Activated naive CD8-positive, alpha-beta T cell treated with anti-CD3 and anti-CD28 coated beads for 36 hours (primary cell): ENCODE results near the gene LMX1A. TPM values are rescaled to one million over a fixed set of nuclear protein-coding genes. Genes with fewer than 3 reads are reported as not detected.

Source experiments
- DNase-seq: peaks from one replicate; pipeline ENCODE4 v3.0.0; 2021
- H3K27ac Mint-ChIP-seq: one replicate; pipeline ENCODE4 v1.8.0; 2022; ENCODE audit warnings: mild to moderate bottlenecking, moderate library complexity, mixed read lengths
- H3K27me3 Mint-ChIP-seq: one replicate; pipeline ENCODE4 v1.8.0; 2022; ENCODE audit warnings: mild to moderate bottlenecking, mixed read lengths
- H3K36me3 Mint-ChIP-seq: one replicate; pipeline ENCODE4 v1.8.0; 2021; ENCODE audit warnings: mild to moderate bottlenecking, mixed read lengths
- H3K4me1 Mint-ChIP-seq: one replicate; pipeline ENCODE4 v1.8.0; 2021; ENCODE audit warnings: mixed read lengths
- H3K4me3 Mint-ChIP-seq: one replicate; pipeline ENCODE4 v1.8.0; 2022; ENCODE audit warnings: mild to moderate bottlenecking, moderate library complexity, mixed read lengths
- H3K9me3 Mint-ChIP-seq: one replicate; pipeline ENCODE4 v1.8.0; 2022; ENCODE audit warnings: mixed read lengths
- total RNA-seq, 2 experiments: library from RNA; stranded (reverse); gene quantifications; one replicate each; pipeline ENCODE4 v1.2.3, GENCODE V29; 2021

Gene LMX1A
- total RNA-seq: not detected

GRCh38 chr1:165355977-165356811, at the start of gene LMX1A:
TSS of gene LMX1A (minus strand) at chr1:165356715. CDS start at chr1:165355559, 1,156 bp downstream.
- DNase-seq: no peak
- Mint-ChIP-seq H3K4me3 (no peak within 1 kb of the TSS), H3K9me3 (no peaks in the 10 kb centered on the region), H3K4me1 (peaks cover 14% of the 10 kb centered on the region), H3K27ac (no peak within 1 kb of the TSS), H3K36me3 (no peaks in the 10 kb centered on the region), H3K27me3 (peaks cover 91% of the 10 kb centered on the region)

DNA sequence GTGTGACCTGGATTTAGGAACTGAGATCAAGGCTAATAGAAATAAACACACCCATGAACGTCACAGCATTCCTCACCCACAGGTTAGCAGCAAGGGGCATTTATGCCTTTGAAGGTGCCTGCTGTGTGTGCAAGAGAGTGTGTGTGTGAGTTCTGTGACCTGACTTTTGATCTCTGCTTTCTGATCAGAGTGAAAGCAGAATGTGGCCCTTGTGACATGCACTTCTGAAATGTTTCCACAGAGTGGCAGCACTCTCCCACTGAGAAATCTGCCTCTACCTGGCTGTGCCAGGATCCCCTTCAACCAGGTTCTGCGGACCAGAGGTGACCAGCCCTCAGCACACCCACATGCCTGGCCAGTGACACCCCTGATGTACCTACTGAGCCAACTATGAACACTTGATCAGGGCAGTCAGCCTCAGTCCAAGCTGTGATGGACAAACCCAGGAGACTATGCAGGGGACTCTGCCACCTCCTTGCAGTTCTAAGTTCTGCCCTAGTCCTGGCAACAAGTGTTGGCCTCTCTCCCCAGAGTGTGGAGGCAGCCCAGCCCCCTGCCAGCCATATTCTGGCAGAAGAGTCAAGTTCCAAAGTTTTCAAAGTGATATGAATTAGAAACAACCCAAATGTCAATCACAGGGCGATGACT, 47.4 kb upstream of the LMX1A start:
- Mint-ChIP-seq H3K27me3 (peaks cover 50% of the 10 kb centered on the region), H3K4me1 (peaks cover 5% of the 10 kb centered on the region), H3K27ac (no peak overlapping the region), H3K4me3 (no peak overlapping the region), H3K9me3 (no peaks in the 10 kb centered on the region), H3K36me3 (no peaks in the 10 kb centered on the region)
- peak; percentile 18 for DNase-seq

- DNase-seq: no peak
- Mint-ChIP-seq H3K36me3 (no peaks in the 10 kb centered on the region), H3K9me3 (no peaks in the 10 kb centered on the region), H3K4me3 (no peak overlapping the region), H3K27me3 (peaks cover 37% of the 10 kb centered on the region), H3K27ac (no peak overlapping the region), H3K4me1 (peaks cover under 1% of the 10 kb centered on the region)
Measured at GRCh38 chr1:165402517-165403111, 46.1 kb upstream of the LMX1A start.

- no peak overlapping the region for H3K4me3 Mint-ChIP-seq
- H3K4me1 Mint-ChIP-seq: peaks cover 9% of the 10 kb centered on the region
- H3K27ac Mint-ChIP-seq: no peak overlapping the region
- peaks cover 2% of the 10 kb centered on the region for H3K36me3 Mint-ChIP-seq
- H3K27me3 Mint-ChIP-seq: peaks cover 58% of the 10 kb centered on the region
- no peak for DNase-seq
- H3K9me3 Mint-ChIP-seq: no peaks in the 10 kb centered on the region
Measured at GRCh38 chr1:165397944-165398343, 41.4 kb upstream of the LMX1A start.

DNA sequence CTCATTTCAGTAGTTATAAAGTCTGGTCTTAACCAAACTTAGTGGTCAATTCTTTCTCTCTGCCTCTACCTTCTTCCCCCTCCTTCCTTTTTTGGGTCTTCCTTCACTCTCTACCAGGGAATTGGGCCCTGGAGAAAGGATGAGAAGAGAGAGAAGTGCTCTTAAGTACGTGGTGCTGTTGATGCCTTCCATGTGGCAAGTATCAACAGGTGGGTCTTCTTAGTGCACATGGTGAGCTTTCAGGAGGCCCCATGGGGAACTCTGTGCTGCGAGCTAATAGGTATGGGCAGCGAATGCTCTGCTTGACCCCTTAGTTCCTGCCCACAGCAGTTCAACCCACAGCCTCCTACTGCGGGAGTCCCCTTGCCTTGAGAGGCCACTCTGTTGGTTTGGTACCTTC, 39.4 kb upstream of the LMX1A start:
- peaks cover 15% of the 10 kb centered on the region for H3K4me1 Mint-ChIP-seq

GRCh38 chr1:165395478-165395877, 39.0 kb upstream of the LMX1A start:
- DNase-seq: no peak
- peaks cover 3% of the 10 kb centered on the region for H3K36me3 Mint-ChIP-seq
- no peak overlapping the region for H3K4me3 Mint-ChIP-seq
- no peaks in the 10 kb centered on the region for H3K9me3 Mint-ChIP-seq
- no peak overlapping the region for H3K27ac Mint-ChIP-seq
- H3K4me1 Mint-ChIP-seq: peaks cover 15% of the 10 kb centered on the region
- H3K27me3 Mint-ChIP-seq: peaks cover 72% of the 10 kb centered on the region

More for the DNA sequence above, 39.4 kb upstream of the LMX1A start:
- Mint-ChIP-seq H3K4me3 (no peak overlapping the region), H3K27me3 (peaks cover 72% of the 10 kb centered on the region), H3K27ac (peak overlapping the region; percentile 14), H3K36me3 (peaks cover 3% of the 10 kb centered on the region), H3K9me3 (no peaks in the 10 kb centered on the region)
- no peak for DNase-seq

GRCh38 chr1:165392634-165393571, 36.4 kb upstream of the LMX1A start:
- Mint-ChIP-seq H3K4me1 (peaks cover 15% of the 10 kb centered on the region), H3K27ac (peak overlapping the region; percentile 88), H3K36me3 (peaks cover 3% of the 10 kb centered on the region), H3K4me3 (peak overlapping the region; percentile 57), H3K9me3 (no peaks in the 10 kb centered on the region), H3K27me3 (peaks cover 85% of the 10 kb centered on the region)
- peak; percentile 86 for DNase-seq

DNA sequence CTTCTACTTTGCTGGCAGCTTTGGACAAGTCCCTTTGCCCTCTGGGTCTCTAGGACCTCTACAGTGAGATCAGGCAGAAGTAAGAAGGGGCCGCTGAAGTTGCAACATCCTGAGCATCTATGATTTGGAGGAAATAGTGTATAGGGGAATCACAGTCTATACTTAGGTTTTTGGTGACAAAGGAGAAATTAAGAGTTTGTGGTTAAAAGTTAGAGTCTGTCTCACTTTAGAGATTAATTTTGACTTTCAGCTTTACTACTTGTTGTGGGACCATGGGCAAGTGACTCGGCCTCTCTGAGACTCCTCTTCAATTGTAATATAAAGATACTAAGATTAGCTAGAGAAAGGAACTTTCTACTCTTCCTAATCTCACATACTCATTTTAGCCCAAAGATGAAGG, 33.1 kb upstream of the LMX1A start:
- H3K4me3 Mint-ChIP-seq: no peak overlapping the region
- peaks cover 89% of the 10 kb centered on the region for H3K27me3 Mint-ChIP-seq
- peaks cover 3% of the 10 kb centered on the region for H3K36me3 Mint-ChIP-seq

GRCh38 chr1:165387961-165388360, 31.4 kb upstream of the LMX1A start:
- no peaks in the 10 kb centered on the region for H3K9me3 Mint-ChIP-seq
- no peak overlapping the region for H3K4me3 Mint-ChIP-seq
- no peak overlapping the region for H3K27ac Mint-ChIP-seq
- peaks cover 6% of the 10 kb centered on the region for H3K4me1 Mint-ChIP-seq
- no peak for DNase-seq
- peaks cover 78% of the 10 kb centered on the region for H3K27me3 Mint-ChIP-seq
- peaks cover under 1% of the 10 kb centered on the region for H3K36me3 Mint-ChIP-seq

More for the DNA sequence above, 33.1 kb upstream of the LMX1A start:
- Mint-ChIP-seq H3K4me1 (peaks cover 13% of the 10 kb centered on the region), H3K9me3 (no peaks in the 10 kb centered on the region), H3K27ac (no peak overlapping the region)
- no peak for DNase-seq

GRCh38 chr1:165387505-165387904, 31.0 kb upstream of the LMX1A start:
- Mint-ChIP-seq H3K27me3 (peaks cover 76% of the 10 kb centered on the region), H3K4me3 (no peak overlapping the region), H3K9me3 (no peaks in the 10 kb centered on the region), H3K36me3 (no peaks in the 10 kb centered on the region), H3K27ac (no peak overlapping the region), H3K4me1 (peaks cover 1% of the 10 kb centered on the region)
- DNase-seq: no peak

DNA sequence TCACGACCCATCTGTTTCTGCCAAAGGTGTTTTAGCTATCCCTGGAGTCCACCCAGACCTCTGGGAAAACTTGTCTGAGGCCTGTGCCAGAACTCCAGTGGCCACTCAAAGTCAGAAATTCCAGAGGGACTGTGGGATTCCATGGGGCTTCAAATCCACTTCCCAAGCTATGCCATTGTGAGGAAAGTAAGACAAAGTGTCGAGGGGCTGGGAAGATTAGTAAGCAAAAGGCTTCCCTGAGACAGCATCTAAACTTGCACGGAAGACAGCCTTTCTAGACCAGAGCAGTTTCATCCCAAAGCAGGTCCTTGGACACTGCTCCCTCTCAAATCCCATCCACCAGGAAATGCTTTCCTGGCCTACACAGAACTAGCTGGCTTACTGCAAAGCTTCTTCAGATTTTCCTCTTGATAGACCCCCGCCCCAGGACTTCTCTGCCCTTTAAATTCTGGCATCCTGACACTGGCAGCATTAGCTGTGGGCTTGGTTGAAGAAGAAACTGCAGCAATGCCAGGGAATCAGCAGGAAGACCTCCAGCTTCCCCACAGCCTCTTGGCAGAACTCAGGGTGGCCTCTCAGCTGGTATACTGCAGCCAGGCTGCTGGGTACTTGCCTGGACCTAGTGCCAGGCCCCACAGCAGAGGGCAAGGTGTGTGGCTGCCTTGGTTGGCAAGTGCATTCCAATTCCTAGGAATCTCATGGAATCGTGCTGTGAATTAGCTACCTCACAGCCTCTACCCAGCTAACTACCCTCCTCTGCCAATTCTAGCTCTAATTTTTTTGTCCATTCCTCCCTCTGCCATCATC, 27.3 kb upstream of the LMX1A start:
- H3K36me3 Mint-ChIP-seq: no peaks in the 10 kb centered on the region
- DNase-seq: no peak
- H3K27me3 Mint-ChIP-seq: peaks cover 48% of the 10 kb centered on the region
- no peak overlapping the region for H3K4me3 Mint-ChIP-seq
- no peak overlapping the region for H3K27ac Mint-ChIP-seq
- no peaks in the 10 kb centered on the region for H3K9me3 Mint-ChIP-seq
- H3K4me1 Mint-ChIP-seq: peaks cover 3% of the 10 kb centered on the region

DNA sequence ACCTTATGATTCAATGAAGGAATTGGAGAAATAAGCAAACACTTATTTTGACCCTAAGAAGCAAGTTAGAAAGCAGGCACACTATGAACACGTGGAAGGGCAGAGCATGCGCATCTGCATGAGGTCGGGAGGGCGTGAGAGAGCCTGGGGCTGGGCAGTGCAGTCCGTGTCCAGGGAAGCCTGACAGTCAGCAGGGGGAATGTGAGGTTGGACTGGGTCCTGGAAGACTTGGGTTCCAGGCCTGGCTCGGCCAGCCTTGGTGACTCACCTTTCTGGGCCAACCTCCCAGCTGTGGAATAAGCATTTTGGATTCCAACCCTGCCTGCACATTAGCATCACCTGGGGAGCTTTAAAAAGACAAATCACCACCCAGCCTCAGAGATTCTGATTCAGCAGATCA, 26.6 kb upstream of the LMX1A start:
- no peak for DNase-seq
- Mint-ChIP-seq H3K4me1 (peaks cover 3% of the 10 kb centered on the region), H3K9me3 (no peaks in the 10 kb centered on the region), H3K27me3 (peaks cover 46% of the 10 kb centered on the region), H3K36me3 (no peaks in the 10 kb centered on the region), H3K27ac (no peak overlapping the region), H3K4me3 (no peak overlapping the region)

- H3K4me1 Mint-ChIP-seq: peaks cover 7% of the 10 kb centered on the region
- no peak overlapping the region for H3K4me3 Mint-ChIP-seq
- H3K9me3 Mint-ChIP-seq: no peaks in the 10 kb centered on the region
- no peaks in the 10 kb centered on the region for H3K36me3 Mint-ChIP-seq
- no peak for DNase-seq
- H3K27ac Mint-ChIP-seq: no peak overlapping the region
- peaks cover 45% of the 10 kb centered on the region for H3K27me3 Mint-ChIP-seq
Measured at GRCh38 chr1:165381745-165382505, 25.4 kb upstream of the LMX1A start.
